Upper lobe of right lung (tissue), 1 donor: Measurements from ENCODE around the gene RTTN. TPM values are rescaled to one million over a fixed set of nuclear protein-coding genes. Genes with fewer than 3 reads are reported as not detected.

ENCODE experiments used
- ATAC-seq: fragments of 200-7000 bp; cut with Tn5 transposase; one replicate; pipeline ENCODE4 v1.9.1; 2020; ENCODE audit warnings: mild to moderate bottlenecking, moderate library complexity
- DNase-seq: peaks from one replicate; pipeline ENCODE4 v3.0.0-alpha.2; 2020
- H3K27ac ChIP-seq: fragments of 200-600 bp; one replicate; pipeline ENCODE4 v1.8.0; 2022
- H3K27me3 ChIP-seq: fragments of 200-600 bp; one replicate; pipeline ENCODE4 v1.8.0; 2022; ENCODE audit warnings: mild to moderate bottlenecking
- H3K36me3 ChIP-seq: fragments of 200-600 bp; one replicate; pipeline ENCODE4 v1.8.0; 2022
- H3K4me1 ChIP-seq: fragments of 200-600 bp; one replicate; pipeline ENCODE4 v1.8.0; 2022
- H3K4me3 ChIP-seq: fragments of 200-600 bp; one replicate; pipeline ENCODE4 v1.8.0; 2022; ENCODE audit warnings: mild to moderate bottlenecking
- H3K9me3 ChIP-seq: fragments of 200-600 bp; one replicate; pipeline ENCODE4 v1.8.0; 2022
- intact Hi-C: fragments of 100-400 bp; cut with DNase I; formaldehyde crosslinking; loops from one replicate; pipeline ENCODE4 v1.11.0; 2022
- total RNA-seq: library from RNA; stranded (reverse); fragmentation: NEBNext Ultra II Directional; extraction: Animal tissue kit (Norgen Biotek cat#: 25700); gene quantifications from one replicate; pipeline ENCODE4 v1.2.1, GENCODE V29; 2021
- TF ChIP-seq, protein P1 (sequence below): fragments of 200-600 bp; IDR thresholded peaks from one replicate; pipeline ENCODE4 v1.8.0; 2022; ENCODE audit warnings: antibody characterized with exemption
- donor health status: DM: no; HTN: yes; CAD: no; lungs with severe emphysema.

The RTTN gene
- total RNA-seq, 1 donor from 2014 or later = 13.0 TPM

DNA sequence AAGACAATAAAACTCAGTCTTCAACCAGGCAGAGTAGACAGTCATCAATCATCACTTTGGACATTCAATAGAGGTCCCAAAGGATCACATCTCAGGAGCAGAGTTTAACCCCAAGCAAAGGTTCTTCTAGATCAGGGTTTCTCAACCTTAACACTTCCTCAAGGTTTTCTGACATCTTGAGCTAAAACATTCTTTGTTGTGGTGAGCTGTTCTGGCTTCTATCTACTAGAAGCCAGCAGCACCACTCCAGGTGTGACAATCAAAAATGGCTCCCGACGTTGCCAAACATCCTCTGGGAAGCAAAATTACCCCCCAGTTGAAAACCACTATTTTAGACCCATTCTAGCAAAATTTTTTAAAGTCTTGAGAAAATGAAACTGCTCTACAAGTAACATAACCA, 22.0 kb downstream of the RTTN start:
- ATAC-seq (no peak), DNase-seq (no peak)
- TF ChIP-seq, protein P1, sequence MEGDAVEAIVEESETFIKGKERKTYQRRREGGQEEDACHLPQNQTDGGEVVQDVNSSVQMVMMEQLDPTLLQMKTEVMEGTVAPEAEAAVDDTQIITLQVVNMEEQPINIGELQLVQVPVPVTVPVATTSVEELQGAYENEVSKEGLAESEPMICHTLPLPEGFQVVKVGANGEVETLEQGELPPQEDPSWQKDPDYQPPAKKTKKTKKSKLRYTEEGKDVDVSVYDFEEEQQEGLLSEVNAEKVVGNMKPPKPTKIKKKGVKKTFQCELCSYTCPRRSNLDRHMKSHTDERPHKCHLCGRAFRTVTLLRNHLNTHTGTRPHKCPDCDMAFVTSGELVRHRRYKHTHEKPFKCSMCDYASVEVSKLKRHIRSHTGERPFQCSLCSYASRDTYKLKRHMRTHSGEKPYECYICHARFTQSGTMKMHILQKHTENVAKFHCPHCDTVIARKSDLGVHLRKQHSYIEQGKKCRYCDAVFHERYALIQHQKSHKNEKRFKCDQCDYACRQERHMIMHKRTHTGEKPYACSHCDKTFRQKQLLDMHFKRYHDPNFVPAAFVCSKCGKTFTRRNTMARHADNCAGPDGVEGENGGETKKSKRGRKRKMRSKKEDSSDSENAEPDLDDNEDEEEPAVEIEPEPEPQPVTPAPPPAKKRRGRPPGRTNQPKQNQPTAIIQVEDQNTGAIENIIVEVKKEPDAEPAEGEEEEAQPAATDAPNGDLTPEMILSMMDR = no peak
- Histone ChIP-seq H3K4me1 (no peaks in the 10 kb centered on the region), H3K36me3 (peaks cover 19% of the 10 kb centered on the region), H3K27me3 (no peaks in the 10 kb centered on the region), H3K27ac (no peak overlapping the region), H3K9me3 (no peaks in the 10 kb centered on the region), H3K4me3 (no peak overlapping the region)
- intact Hi-C loops = no loop called here

GRCh38 chr18:70182548-70182947, 22.9 kb downstream of the RTTN start:
- H3K36me3 ChIP-seq = peaks cover 13% of the 10 kb centered on the region
- H3K9me3 ChIP-seq = no peaks in the 10 kb centered on the region
- H3K4me1 ChIP-seq = no peaks in the 10 kb centered on the region
- H3K27me3 ChIP-seq = no peaks in the 10 kb centered on the region
- H3K27ac ChIP-seq = no peak overlapping the region
- DNase-seq (no peak), ATAC-seq (no peak)
- intact Hi-C loops = no loop called here
- H3K4me3 ChIP-seq = no peak overlapping the region
- TF ChIP-seq, protein P1 = no peak

GRCh38 chr18:70181725-70182124, 23.8 kb downstream of the RTTN start:
- Histone ChIP-seq H3K27ac (no peak overlapping the region), H3K4me1 (no peaks in the 10 kb centered on the region), H3K9me3 (no peaks in the 10 kb centered on the region), H3K4me3 (no peak overlapping the region), H3K27me3 (no peaks in the 10 kb centered on the region), H3K36me3 (peaks cover 5% of the 10 kb centered on the region)
- DNase-seq (no peak), ATAC-seq (no peak)
- TF ChIP-seq, protein P1 = no peak
- intact Hi-C loops = no loop called here

- Histone ChIP-seq H3K4me3 (no peak overlapping the region), H3K4me1 (no peaks in the 10 kb centered on the region), H3K9me3 (no peaks in the 10 kb centered on the region), H3K27me3 (no peaks in the 10 kb centered on the region), H3K27ac (no peak overlapping the region), H3K36me3 (no peaks in the 10 kb centered on the region)
- intact Hi-C loops = no loop called here
- peak; percentile 70 for ATAC-seq
- DNase-seq = no peak
- TF ChIP-seq, protein P1 = no peak
Observed at GRCh38 chr18:70181015-70181414, 24.5 kb downstream of the RTTN start.

- ATAC-seq = no peak
- H3K4me3 ChIP-seq = no peak overlapping the region
- H3K4me1 ChIP-seq = no peaks in the 10 kb centered on the region
- intact Hi-C loops = no loop called here
- no peak overlapping the region for H3K27ac ChIP-seq
- H3K27me3 ChIP-seq = no peaks in the 10 kb centered on the region
- TF ChIP-seq, protein P1 = no peak
- H3K9me3 ChIP-seq = no peaks in the 10 kb centered on the region
- no peaks in the 10 kb centered on the region for H3K36me3 ChIP-seq
- DNase-seq = no peak
Observed at GRCh38 chr18:70176537-70176936, 28.9 kb downstream of the RTTN start.

GRCh38 chr18:70175216-70175615, 30.3 kb downstream of the RTTN start:
- Histone ChIP-seq H3K27ac (no peak overlapping the region), H3K4me1 (no peaks in the 10 kb centered on the region), H3K4me3 (no peak overlapping the region), H3K36me3 (no peaks in the 10 kb centered on the region), H3K27me3 (no peaks in the 10 kb centered on the region), H3K9me3 (no peaks in the 10 kb centered on the region)
- intact Hi-C loops = no loop called here
- no peak for DNase-seq
- no peak for ATAC-seq
- TF ChIP-seq, protein P1 = no peak
